K562 (cell line): ENCODE data around the gene ACAP3. TPM values are rescaled to one million over a fixed set of nuclear protein-coding genes. Genes with fewer than 3 reads are reported as not detected.

Experiments used
- ATAC-seq: fragments of 200-7000 bp; cut with Tn5 transposase; 3 replicates; pipeline ENCODE4 v1.9.1; 2020; ENCODE audit warnings: moderate library complexity
- BruUV-seq: library from RNA; stranded (reverse); fragments of 400-500 nt; replicated peaks from 2 replicates; lab custom pipeline; 2021; lab: Mats Ljungman, UMichigan
- CTCF ChIA-PET: fragments of 300-600 bp; formaldehyde crosslinking; extraction: SDS; loops from one replicate; lab custom pipeline; 2021; ENCODE audit warnings: low intra/inter-chr PET ratio; lab: Yijun Ruan, JAX
- POLR2A ChIA-PET: fragments of 300-600, 350-650 bp; sonication (Branson Sonifier 250); formaldehyde crosslinking; extraction: SDS; loops from one replicate; lab custom pipeline; 2021; ENCODE audit warnings: antibody characterized with exemption, inconsistent platforms; lab: Yijun Ruan, JAX
- DNase-seq, 4 experiments: peaks; one replicate each; pipeline versions ENCODE4 v3.0.0 to v3.0.0-alpha.2; 2011 to 2018; ENCODE audit warnings: low spot score in 3 of 4, mixed read lengths in 3 of 4; ENCODE audit errors: extremely low read depth in 1 of 4
- FAIRE-seq: peaks from 2 replicates; lab custom pipeline; 2011; peaks lifted over from hg19 to GRCh38; lab: Jason Lieb, UNC
- H2AFZ ChIP-seq: 2 replicates; pipeline ENCODE4 v1.6.0; 2011; ENCODE audit warnings: low read depth, low read length, control low read depth, inconsistent platforms
- H3K27ac ChIP-seq: fragments of 200-600 bp; 3 replicates; pipeline ENCODE4 v1.8.0; 2011; ENCODE audit warnings: low read depth, mild to moderate bottlenecking, control low read depth, inconsistent platforms, low read length, moderate library complexity, mixed read lengths; ENCODE audit errors: extremely low read depth
- H3K27me3 ChIP-seq, 2 experiments: fragments of 300-600 bp in 1 of 2; 2 replicates in 1 of 2; 3 replicates in 1 of 2; pipeline versions ENCODE4 v1.6.0 to v1.8.0; 2011; ENCODE audit warnings: inconsistent platforms in 2 of 2, low read length in 2 of 2, mild to moderate bottlenecking in 1 of 2, mixed read lengths in 1 of 2, moderate library complexity in 1 of 2; ENCODE audit not compliant: control insufficient read depth in 2 of 2, insufficient read depth in 2 of 2
- H3K36me3 ChIP-seq: fragments of 300-600 bp; 3 replicates; pipeline ENCODE4 v1.8.0; 2011; ENCODE audit warnings: mild to moderate bottlenecking, low read length, inconsistent platforms; ENCODE audit not compliant: control insufficient read depth, insufficient read depth
- H3K4me1 ChIP-seq, 2 experiments: fragments of 200-600 bp in 1 of 2; replicated peaks in 1 of 2; 2 replicates in 1 of 2; 3 replicates in 1 of 2; pipeline versions ENCODE4 v1.5.1 to v1.8.0; 2011; ENCODE audit warnings: inconsistent platforms in 2 of 2, low read length in 2 of 2, mild to moderate bottlenecking in 1 of 2, mixed read lengths in 1 of 2, moderate library complexity in 1 of 2; ENCODE audit not compliant: control insufficient read depth in 2 of 2, insufficient read depth in 2 of 2
- H3K4me2 ChIP-seq: 2 replicates; pipeline ENCODE4 v1.6.1; 2011; ENCODE audit warnings: low read length, control low read depth, inconsistent platforms, mixed read lengths; ENCODE audit not compliant: insufficient read depth
- H3K4me3 ChIP-seq: fragments of 200-600 bp; sonication (generic), shearing (Covaris generic); 2 replicates; pipeline ENCODE4 v1.5.1; 2016; ENCODE audit warnings: control low read depth, inconsistent platforms
- H3K79me2 ChIP-seq: fragments of 200-600 bp; 3 replicates; pipeline ENCODE4 v1.8.0; 2011; ENCODE audit warnings: low read length, inconsistent platforms; ENCODE audit not compliant: control insufficient read depth, insufficient read depth
- H3K9ac ChIP-seq, 2 experiments: 2 replicates each; pipeline versions ENCODE4 v1.6.0 to v1.6.1; 2011; ENCODE audit warnings: low read depth in 2 of 2, low read length in 2 of 2, control low read depth in 1 of 2, inconsistent platforms in 1 of 2, mild to moderate bottlenecking in 1 of 2, mixed read lengths in 1 of 2; ENCODE audit not compliant: insufficient read depth in 1 of 2
- H3K9me1 ChIP-seq: one replicate; pipeline ENCODE4 v1.6.0; 2011; ENCODE audit warnings: inconsistent platforms, mild to moderate bottlenecking, low read length, moderate library complexity; ENCODE audit not compliant: control insufficient read depth, insufficient read depth
- H3K9me3 ChIP-seq: replicated peaks from 2 replicates; pipeline ENCODE4 v1.5.1; 2011; ENCODE audit warnings: low read depth, low read length, inconsistent platforms; ENCODE audit not compliant: control insufficient read depth, insufficient read depth
- H4K20me1 ChIP-seq: replicated peaks from 2 replicates; pipeline ENCODE4 v1.6.1; 2011; ENCODE audit warnings: low read length, inconsistent platforms, mixed read lengths; ENCODE audit not compliant: control insufficient read depth, insufficient read depth
- ELK3 ChIP-seq: fragments of 450-650 bp; formaldehyde crosslinking; IDR thresholded peaks from 2 replicates; pipeline ENCODE4 v1.4.0; 2020; ENCODE audit warnings: mild to moderate bottlenecking
- WGBS: fragments of 100-300 bp; shearing (Covaris generic); methylation state at CpG from one replicate; pipeline ENCODE4 v1.1.6; 2016; ENCODE audit warnings: low coverage, mixed read lengths; ENCODE audit not compliant: insufficient coverage; ENCODE audit errors: missing lambda C conversion rate; 5-methylcytosine and 5-hydroxymethylcytosine counted together
- in situ Hi-C: fragments of 300-500 bp; cut with MboI; formaldehyde crosslinking; loops from 4 replicates; pipeline ENCODE4 v1.15.0; 2018; ENCODE audit warnings: inconsistent platforms, mixed read lengths
- intact Hi-C: fragments of 100-400 bp; cut with micrococcal nuclease; formaldehyde crosslinking; loops from 2 replicates; pipeline ENCODE4 v1.14.2; 2022
- polyA plus RNA-seq, 8 experiments: library from polyadenylated mRNA; depleted of rRNA in 4 of 8; stranded (reverse) in 5 of 8; unstranded in 3 of 8; fragments of >200 nt; fragmentation: Nextera tagmentation in 2 of 8; fragmentation: Illumina TruSeq in 1 of 8; extraction: Ambion mirVana in 2 of 8; extraction: Trizol in 1 of 8; gene quantifications; 2 replicates each; pipeline versions ENCODE4 v1.2.1 to v1.2.3, GENCODE V29; 2011 to 2014; ENCODE audit warnings: inconsistent platforms in 1 of 8, missing spikeins in 1 of 8
- total RNA-seq, 7 experiments: library from RNA; depleted of rRNA in 6 of 7; stranded (reverse); fragments of >200 nt in 6 of 7; fragmentation: Illumina TruSeq in 2 of 7; extraction: Trizol in 2 of 7; gene quantifications; 2 replicates each; pipeline versions ENCODE4 v1.2.1 to v1.2.3, GENCODE V29; 2011 to 2021; ENCODE audit warnings: low replicate concordance in 1 of 7
- TF ChIP-seq, protein P1 (sequence below): sonication (generic); formaldehyde crosslinking; IDR thresholded peaks from 2 replicates; pipeline ENCODE4 v1.8.1; 2023; ENCODE audit warnings: mild to moderate bottlenecking, missing genetic modification reagents

Gene ACAP3
- total and polyA plus RNA-seq, 9 of the 15 experiments (the other 6 are each of a cell fraction or from before 2014, with no cell fraction given): 0.01 to 49.0 (median 12.0) TPM

DNA sequence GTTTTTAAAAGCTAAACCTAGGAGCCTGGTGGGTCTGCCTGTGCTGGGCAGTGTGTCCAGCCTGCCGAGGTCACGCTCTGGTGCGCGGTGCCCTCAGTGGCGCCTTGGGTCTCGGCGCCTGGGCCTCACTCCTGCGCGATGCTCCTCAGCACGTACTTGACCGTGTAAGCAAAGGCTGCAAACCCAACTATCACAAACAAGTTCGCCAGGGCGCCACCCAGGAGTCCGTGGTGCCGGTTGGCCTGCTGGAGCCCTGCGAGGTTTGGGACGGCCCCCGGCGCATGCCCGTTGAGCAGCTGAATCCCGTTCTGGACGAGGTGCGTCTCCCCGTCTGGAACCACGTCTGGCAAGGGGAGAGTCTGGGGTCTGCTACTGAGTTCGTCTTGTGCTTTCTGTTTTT lies 52.7 kb downstream of the ACAP3 start:
- H3K4me3 ChIP-seq: no peak overlapping the region
- ChIA-PET CTCF (no interaction called here), POLR2A (interaction anchor here (0.7 to 1.7 kb wide), 5 partner anchors 9 to 175 kb away, joined by 3 to 4 read pairs (median 3); partner anchors contain the start of genes B3GALT6 and SDF4)
- ATAC-seq (no peak), DNase-seq (no peak), FAIRE-seq (no peak)
- peaks cover 3% of the 10 kb centered on the region; the same call in 2 of the 3 replicates for H3K79me2 ChIP-seq
- no peaks in the 10 kb centered on the region for H3K27me3 ChIP-seq
- H4K20me1 ChIP-seq: no peaks in the 10 kb centered on the region; the same call in 1 of the 2 replicates
- H3K4me1 ChIP-seq: peaks cover 0 to 52% of the 10 kb centered on the region in 2 experiments; a peak in 2 of 5 replicates
- in situ Hi-C loops: no loop called here
- H2AFZ ChIP-seq: no peak overlapping the region
- no peak overlapping the region for H3K4me2 ChIP-seq
- WGBS: 95% methylated on average over 22 of the region's 26 CpGs
- no peaks in the 10 kb centered on the region for H3K9me1 ChIP-seq
- H3K9ac ChIP-seq: peak overlapping the region in 1 of 2 experiments; percentile 31; a peak in 1 of 4 replicates
- no peaks in the 10 kb centered on the region for H3K9me3 ChIP-seq
- intact Hi-C loops: no loop called here
- H3K27ac ChIP-seq: no peak overlapping the region
- H3K36me3 ChIP-seq: peaks cover 78% of the 10 kb centered on the region; the same call in 2 of the 3 replicates
- TF ChIP-seq ELK3 (CRISPR knock-in tag): no peak
- TF ChIP-seq, protein P1, sequence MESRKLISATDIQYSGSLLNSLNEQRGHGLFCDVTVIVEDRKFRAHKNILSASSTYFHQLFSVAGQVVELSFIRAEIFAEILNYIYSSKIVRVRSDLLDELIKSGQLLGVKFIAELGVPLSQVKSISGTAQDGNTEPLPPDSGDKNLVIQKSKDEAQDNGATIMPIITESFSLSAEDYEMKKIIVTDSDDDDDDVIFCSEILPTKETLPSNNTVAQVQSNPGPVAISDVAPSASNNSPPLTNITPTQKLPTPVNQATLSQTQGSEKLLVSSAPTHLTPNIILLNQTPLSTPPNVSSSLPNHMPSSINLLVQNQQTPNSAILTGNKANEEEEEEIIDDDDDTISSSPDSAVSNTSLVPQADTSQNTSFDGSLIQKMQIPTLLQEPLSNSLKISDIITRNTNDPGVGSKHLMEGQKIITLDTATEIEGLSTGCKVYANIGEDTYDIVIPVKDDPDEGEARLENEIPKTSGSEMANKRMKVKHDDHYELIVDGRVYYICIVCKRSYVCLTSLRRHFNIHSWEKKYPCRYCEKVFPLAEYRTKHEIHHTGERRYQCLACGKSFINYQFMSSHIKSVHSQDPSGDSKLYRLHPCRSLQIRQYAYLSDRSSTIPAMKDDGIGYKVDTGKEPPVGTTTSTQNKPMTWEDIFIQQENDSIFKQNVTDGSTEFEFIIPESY: 0 out of 2 replicates have a peak, but pooled peaks have one; percentile 3
- TSS peak; percentile 72 for BruUV-seq
